ENCODE measurements around the gene MAP3K5.

DNA sequence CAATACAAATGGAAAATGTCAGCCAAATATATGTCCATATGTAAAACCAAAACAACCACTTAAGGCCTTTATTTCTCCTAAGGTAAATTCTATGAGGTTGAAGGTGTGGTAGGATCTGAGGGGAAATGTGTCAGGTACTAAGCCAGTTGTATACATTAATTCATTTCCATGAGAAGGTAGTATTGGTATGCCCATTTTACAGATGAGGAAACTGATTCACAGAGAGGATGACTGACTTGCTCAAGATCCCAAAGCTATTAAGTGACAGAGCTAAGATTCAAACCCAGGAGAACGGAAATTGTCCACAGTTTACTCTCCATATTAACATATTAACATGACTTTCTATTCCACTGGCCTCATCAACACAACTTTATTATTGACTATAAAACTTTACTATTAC is 177.9 kb downstream of the MAP3K5 start:
- TF ChIP-seq POLR2AphosphoS5 (IDR thresholded peaks at IDR 0.05; ENCODE audit: low read depth, low read length) (no peak), SIN3A (IDR thresholded peaks at IDR 0.05; ENCODE audit: borderline replicate concordance, insufficient read depth, low read length) (no peak)
